GM19324 (cell line): ENCODE data around the gene ARMC9.
"Not testable (repeated sequence)": the region's sequence is repeated elsewhere in the genome, so short reads cannot be mapped to it uniquely, and the experiment has no call there.

ENCODE experiments used
- ATAC-seq: cut with Tn5 transposase; IDR thresholded peaks from one replicate; pipeline ENCODE4 v1.9.1; 2021; ENCODE audit warnings: mild to moderate bottlenecking, moderate library complexity; ENCODE audit not compliant: unreplicated experiment, low FRiP score

ARMC9 gene

DNA sequence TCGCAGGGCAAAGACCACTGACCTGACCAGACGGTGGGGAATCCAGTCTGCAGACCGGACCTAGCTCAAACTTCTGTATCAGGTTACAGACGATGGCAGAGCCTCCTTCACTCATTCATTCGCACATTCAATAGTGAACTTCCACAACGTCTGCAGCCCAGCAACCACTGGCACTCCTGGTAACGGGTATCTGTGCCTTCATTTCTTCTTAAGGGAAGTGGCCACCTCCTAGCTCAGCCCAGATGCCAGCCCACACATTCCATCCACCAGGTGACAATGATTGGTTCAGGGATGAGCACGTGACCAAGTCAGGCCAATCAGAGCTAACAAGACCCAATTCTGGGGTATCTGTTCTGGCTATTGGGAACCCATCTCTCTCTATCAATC is 15.9 kb upstream of the ARMC9 start:
- ATAC-seq: no peak

DNA sequence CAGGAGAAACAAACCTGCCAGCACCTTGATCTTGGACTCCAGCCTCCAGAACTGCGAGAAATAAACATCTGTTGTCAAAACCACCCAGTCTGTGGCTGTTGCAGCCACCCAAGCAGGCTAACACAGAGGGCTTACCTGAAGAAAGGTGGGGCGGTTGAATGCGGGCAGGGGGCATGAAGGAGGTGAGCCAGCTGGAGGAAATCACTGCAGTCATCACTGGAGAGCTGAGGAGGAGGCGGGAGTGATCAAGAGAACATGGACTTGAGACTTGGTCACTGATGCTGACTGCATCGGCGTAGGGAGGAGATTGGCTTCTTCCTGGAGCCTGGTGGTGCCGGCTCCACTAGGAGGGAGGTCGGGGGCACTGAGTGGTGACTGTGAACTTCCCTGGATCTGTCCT is 14.6 kb upstream of the ARMC9 start:
- no peak for ATAC-seq

DNA sequence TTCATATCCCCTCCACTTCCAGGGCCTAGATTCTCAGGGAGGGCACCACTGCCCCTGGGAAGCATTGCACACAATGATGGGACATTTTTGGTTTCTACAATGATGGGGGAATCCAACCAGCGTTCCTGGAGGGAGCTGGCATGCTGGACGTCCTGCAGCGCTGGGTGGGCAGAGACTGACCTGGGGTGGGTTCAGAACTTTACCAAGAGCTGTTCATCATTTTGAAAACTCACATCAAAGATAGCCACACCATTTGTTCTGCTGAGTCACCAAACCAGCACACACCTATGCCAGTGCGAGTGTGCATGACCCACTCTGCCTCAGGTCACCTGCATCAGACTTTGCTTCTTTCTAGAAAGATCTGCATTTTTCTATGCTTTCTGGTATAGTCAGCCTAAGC is 14.1 kb upstream of the ARMC9 start:
- ATAC-seq: no peak

DNA sequence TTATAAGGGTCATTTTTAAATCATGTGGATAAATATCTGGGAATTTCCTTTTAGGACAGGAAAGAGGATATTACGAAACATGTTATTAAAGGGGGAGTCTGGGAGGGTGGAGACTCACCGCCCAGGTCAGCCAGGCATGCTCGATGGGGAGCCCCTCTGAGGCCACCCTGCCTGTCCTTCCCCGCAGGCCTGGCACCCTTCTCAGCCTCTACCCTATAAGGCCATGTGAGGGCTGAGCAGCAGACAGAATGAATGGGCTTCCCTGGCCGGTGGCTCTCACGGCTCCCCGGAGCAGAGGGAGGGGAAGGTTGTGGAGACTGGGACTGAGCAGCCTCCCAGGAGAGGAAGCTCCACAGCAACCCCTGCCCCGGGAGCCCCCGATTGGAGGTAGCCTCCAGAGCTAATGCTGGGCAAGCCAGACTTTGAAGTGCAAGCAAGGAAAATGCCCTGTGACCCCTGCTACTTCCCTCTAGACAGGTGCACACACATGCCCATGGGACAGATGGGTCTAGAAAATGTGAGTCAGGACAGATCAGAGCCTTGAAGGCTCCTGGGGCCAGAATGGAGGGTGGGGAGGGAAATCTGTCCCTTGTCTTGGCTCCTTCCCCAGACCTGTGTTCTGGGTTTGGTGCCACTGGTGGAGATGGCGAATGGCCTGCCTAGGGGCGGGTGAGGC is 13.2 kb upstream of the ARMC9 start:
- ATAC-seq: no peak

DNA sequence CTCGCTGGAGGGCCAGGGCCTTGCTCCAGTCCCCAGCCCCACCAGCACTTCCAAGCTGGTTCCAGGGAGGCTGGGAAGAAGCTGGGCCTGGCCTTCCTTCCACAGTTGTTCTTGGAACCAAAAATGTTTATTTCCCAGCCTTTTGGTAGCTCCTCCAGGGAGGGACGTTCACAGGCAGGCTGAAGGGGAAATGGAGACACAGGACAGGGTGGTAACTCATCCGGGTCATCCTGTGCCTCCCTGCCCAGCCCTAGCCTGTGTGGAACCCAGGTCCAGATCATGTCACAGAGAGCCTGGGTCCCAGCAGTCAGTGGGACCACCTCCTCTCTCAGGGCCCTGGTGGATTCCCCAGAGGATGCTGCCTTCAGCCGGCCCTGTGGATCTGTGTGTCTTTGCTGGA is 12.5 kb upstream of the ARMC9 start:
- no peak for ATAC-seq

DNA sequence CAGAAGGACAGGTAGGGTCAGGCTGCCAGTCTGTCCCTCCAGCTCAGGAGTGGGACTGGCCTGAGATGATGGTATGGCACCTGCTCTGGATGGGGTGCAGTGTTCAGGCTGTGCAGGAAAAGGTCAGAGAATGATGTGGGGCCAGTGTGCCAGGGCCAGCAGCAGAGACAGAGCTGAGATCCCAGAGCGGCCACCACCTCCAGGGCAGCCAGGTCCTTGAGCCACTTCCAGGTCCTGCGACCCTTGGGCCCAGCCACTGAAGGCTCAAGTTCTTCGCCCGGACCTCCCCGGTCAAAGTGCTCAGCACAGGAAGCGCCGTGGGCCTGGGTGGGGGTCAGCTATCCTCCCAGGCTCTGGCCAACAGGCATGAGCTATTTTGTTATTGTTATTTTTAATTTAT is 12.1 kb upstream of the ARMC9 start:
- ATAC-seq: no peak

DNA sequence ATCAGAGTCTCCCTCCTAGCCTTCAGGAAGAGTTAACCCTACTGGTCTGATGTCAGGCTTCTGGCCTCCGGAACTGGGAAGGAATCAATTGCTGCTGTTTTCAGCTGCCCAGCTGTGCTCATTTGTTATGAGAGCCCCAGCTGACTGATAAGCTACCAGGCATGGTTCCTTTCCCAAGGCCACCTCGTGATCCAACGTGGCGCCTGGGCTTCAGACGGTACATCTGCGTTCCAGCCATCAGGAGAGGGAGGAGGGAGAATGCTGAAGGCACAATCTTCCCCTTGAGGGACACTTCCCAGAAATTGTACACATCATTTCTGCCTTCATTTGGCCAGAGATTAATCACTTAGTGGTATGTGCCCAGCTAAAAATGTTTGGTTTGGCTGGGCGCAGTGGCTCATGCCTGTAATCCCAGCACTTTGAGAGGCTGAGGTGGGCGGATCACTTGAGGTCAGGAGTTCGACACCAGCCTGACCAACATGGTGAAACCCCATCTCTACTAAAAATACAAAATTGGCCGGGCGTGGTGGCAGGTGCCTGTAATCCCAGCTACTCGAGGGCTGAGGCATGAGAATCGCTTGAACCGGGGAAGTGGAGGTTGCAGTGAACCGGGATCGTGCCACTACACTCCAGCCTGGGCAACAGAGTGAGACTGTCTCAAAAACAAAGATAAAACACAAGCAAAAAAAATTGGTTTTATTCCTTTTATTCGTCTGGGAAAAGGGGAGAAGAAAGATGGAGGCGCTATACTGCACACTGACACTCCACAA is 10.5 kb upstream of the ARMC9 start:
- no peak for ATAC-seq

DNA sequence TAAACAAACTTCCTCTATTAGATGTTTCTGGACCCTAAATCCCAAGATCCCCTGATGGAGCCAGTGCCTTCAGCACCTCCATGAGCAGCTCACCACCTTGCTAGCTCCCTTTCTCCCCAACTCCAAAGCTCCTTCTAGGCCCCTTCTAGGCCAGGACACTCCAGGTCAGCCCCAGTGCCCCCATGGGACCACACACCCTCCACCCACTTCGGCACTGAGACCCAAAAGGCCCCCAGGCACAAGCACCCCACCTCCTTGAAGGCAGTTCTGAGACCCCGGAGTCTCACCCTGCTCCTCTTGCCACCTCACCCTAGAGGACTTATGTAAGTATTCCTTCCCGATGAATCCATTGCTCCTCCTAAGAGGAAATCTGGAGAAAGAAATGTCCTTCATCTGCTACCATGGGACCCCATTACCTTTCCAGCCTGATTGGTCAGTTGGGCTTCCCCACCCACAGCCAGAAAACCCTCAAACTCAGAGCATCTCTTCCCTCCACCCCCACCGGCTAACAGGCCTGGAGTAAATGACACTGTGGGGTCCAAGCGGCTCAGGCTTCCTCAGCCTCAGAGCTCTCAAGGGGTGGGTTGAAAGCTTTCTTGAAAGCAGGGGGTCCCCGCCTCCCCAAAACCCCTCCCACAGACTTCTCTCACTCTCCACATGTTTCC is 9.8 kb upstream of the ARMC9 start:
- no peak for ATAC-seq

DNA sequence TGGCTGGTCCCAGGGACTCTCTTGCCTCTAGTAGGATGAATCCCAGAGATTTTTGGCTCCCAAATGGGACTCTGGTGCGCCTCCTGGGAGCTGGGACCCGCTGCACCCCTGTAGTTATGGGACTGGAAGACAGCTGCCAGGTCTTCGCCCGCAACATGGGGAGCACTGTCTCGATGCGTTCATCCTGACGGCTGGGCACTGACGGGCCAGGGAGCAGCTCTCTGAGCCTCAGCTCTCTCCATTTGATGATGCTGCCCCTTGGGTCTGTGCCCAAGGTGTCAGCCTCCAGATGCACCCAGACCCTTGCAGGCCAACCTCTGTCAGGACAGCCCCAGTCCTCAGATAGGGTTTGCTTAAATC is 9.3 kb upstream of the ARMC9 start:
- no peak for ATAC-seq

DNA sequence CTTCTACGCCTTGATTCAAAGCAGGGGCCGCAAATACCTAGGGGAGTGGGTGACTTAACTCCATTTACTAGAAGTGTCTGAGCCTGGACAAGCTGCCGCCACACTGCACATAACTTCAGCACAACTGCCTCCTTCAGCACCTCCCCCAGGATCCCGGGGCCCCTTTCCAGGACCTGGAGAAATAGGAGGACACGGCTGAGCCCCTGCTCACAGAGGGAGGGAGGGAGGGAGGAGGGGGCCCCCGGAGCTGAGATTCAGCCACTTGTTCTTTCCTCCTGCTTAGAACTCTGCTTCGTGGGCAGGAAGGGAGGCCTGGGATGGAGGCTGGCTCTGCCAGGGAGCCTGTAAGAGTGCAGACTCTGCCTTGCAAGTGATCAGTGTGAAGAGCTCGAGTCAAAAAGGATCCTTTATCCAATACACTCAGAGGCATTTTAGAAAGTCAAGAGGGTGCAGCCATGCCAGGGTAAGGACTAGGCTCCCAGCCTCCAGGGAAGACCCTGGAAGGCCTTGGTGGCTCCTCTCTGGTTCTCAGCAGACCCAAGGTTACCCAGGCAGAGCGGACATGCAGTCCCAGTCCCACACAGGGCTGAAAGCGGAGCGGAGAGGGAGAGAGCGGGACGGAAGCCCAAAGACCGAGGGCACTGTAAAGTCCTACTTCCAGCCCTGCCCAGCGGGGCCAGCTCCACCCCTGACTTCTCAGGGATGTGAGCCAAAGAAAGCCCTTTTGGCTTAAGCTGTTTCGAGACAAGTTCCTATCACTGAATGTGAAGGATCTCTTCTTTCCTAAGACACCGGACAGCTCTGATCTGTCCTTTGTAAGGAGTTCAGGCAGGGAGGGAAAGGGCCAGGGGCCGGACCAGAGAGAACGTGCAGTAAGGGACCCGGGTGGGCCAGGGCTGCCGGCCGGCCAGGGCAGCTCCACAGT is 8.6 kb upstream of the ARMC9 start:
- no peak for ATAC-seq

DNA sequence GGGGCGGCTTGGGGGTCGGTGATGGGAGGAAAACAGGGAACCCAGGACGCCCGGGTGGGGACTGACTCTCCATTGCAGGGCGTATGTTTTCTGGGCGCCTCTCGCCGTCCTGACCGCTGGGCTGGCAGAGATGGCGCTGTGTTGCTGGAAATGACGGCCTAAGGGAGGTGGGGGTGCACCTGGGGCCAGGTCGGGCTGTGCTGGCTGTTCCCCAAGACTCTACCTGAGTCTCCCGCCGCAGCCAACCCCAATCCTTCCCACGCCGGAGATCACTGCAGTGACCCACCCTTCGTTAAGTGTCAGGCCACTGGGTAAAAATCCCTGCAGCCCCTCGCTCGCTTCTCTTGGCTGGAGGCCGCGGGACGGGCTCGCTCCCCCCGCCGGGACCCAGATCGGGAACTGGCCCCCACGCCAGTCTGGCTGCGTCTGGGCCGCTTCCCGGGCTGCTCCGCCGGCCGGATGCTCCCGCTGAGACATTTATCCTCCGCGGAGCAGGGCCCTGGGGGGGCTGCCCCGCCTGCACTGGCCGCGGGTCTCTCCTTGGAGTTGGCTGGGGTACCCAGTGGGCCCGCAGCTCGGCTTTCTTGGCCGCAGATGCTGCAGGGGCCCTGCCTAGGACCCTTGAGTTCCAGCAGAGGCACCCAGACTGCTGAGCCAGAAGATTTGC is 7.8 kb upstream of the ARMC9 start:
- ATAC-seq: no peak

DNA sequence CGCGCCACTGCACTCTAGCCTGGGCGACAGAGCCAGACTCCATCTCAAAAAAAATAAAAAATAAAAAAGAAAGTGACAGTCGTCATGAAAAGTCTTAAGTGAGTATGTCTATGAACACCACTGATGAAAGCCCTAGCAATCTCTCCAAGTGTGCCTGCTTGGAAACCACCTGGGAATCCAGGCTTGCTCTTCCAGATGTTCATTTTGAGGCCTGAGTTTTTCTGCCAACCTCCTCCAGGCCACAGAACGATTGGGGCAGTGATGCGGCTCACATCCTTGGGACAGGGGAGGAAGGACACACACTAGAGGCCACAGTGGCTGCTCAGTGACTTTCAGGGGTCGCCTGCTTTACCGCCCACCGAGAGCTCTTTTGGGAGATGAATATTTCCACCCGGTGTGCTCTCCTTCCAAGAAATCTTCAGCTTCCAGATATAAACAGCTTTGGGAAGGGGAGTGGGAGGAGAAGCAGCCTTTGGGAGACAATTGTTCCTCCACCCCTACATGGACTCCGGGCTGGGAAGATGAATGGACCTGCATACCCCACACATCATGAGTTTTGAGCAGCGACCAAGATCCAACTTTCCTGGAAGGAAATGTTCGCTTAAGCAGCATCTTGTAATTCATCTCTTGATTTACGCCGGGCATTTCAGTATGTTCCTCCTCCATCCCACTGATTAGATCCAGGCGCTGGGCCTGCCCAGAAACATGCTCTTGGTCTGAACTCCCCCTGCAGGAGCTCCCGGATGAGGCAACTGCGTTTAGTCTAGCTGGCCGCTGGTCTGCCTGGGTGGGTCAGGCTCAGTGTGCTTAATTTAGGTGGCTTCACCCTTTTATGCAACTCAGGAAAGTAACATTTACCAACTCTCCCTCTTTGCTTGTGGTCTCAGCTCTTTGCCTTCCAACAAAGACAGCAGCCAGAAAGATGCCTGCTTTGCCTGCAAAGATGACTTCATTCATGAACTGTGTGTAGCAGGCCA is 6.2 kb upstream of the ARMC9 start:
- ATAC-seq: no peak

DNA sequence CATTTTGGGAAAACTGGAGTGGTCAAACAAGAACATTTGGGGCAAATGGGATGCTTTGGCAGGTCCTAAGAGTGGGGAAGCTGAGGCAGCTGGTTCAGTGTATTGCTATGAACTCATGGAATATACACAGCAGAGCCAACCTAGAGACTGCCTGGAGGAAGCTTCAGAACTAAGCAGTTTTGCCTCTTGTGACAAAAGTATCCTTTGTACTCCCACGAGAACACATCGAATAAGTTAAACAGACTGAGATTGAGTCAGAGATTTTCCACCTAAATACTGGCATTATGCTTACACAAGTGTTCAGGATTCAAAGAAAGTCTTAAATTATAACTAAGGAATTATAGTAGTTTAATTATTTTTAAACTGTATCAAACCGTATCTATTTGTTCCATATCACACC is 5.2 kb upstream of the ARMC9 start:
- no peak for ATAC-seq

DNA sequence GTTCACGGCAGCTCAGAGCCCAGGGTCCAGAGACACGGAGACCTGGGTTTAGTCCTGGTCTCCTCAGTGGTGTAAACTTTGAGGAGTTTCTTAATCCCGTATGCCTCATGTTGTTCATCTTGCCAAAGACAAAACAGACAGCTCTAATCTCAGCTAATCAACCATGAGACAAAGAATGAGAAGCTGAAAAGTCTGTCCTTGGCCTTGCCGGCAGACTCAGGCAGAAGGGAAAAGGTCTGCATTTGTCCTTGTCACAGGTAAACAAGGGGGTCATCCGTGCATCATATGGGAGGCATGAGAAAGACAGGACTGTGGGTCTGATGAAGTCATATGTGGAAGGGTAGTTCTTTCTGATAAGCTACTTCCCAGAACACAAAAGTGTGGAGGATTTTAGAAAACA is 1.8 kb upstream of the ARMC9 start:
- no peak for ATAC-seq

DNA sequence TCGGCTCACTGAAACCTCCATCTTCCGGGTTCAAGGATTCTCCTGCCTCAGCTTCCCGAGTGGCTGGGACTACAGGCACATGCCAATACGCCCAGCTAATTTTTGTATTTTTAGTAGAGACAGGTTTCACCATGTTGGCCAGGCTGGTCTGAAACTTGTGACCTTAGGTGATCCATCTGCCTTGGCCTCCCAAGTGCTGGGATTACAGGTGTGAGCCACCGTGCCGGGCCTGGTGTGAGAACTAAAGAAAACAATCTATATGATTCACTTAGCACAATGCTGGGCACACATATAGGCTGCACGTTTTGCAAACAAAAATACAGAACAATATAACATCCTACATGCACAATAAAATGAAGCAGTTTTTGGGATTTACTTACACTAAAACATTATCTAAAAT is 1.2 kb upstream of the ARMC9 start:
- not testable (repeated sequence) for ATAC-seq

DNA sequence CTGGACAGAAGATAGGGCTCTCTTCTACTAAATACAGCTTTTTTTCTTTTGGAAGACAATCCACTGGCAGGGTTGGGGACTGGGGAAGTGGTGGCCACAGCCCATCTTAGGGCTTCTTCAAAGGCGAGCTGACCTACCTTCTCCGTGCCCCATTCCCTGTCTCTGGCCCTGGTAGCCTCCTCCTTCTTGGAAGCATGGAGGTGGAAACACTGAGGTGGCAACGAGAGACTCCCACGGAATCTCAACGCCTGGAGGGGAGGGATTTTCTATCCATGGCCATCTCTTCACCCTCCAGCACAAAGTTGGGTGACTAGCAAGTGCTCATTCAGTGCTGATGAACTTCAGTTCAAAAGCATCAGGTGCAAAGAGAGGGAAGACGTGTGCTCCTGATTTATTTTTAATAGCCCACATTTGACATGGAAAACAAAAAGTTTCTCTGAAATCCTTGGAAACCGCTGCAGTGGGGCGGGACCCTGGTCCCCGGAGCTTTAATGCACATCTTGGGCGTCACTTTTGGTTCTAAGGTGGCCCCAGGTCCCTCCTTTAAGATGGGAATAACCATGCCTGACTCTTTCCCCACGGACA is 633 bp upstream of the ARMC9 start:
- no peak for ATAC-seq

DNA sequence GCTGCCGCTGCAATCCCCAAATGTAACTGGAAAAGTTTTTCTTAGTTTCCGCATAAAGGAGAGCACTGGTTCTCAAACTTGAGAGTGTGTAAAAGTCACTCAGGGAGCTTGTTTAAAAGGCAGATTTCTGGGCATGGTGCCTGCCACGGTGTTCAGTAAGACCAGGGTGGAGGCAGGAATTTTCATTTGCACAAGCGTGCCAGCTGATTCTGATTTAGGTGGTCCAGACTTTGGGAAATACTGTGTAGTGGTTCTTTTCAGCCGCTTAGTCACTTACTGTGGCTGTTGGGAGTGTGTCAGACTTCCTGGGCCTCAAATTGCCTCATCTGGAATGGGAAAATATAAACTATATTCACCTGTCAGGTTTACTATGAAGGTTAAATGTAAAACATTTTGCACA is 788 bp downstream of the ARMC9 start:
- ATAC-seq: no peak

DNA sequence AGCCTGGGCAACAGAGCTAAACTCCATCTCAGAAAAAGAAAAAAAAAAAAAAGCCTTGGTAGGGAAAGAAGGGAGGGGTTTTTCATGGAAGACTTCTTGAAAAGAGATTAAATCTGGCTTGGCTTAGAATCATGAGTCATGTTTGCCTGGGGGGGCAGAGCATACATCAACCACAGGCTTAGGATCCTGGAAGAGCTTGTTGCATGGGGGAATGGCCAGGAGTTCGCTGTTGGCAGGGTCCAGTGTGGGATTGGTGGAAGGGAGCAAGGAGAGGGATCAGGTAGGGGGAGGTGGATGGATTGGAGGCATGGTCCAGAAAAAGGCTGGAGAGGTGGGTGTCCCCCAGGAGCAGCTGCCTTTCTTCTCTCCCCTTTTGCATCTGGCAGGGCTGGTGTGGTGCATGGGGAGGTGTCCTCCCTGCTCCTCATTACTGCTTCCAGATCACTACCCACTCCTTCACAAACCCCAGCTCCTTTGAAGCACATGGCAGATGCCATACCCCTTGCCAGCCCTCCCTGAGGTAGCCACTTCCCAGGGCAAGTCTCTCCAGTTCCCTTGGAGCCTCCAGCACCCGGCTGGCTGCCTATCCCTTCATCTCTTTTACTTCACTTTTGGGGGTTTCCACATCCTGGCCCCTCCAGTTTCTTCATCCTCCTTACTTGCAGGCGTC is 2.5 kb downstream of the ARMC9 start:
- no peak for ATAC-seq
